HG02885 (cell line): ENCODE results near the gene TUNAR.
"Not testable (repeated sequence)": the region's sequence is repeated elsewhere in the genome, so short reads cannot be mapped to it uniquely, and the experiment has no call there.

Experiments
- ATAC-seq: cut with Tn5 transposase; IDR thresholded peaks from one replicate; pipeline ENCODE4 v1.9.1; 2021; ENCODE audit warnings: mild to moderate bottlenecking; ENCODE audit not compliant: unreplicated experiment, poor library complexity

The TUNAR gene

DNA sequence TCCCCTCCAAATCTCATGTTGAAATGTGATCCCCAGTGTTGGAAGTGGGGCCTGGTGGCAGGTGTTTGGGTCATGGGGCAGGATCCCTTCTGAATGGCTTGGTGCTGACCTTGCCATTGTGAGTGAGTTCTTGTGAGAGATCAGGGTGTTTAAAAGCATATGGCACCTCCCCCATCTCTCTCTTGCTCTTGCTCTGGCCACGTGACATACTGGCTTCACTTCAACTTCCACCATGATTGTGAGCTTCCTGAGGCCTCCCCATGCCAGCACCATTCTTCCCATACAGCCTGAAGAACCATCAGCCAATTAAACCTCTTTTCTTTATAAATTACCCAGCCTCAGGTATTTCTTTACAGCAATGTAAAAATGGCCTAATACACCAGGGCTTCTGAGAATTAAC lies 82.7 kb downstream of the TUNAR start:
- ATAC-seq: no peak

DNA sequence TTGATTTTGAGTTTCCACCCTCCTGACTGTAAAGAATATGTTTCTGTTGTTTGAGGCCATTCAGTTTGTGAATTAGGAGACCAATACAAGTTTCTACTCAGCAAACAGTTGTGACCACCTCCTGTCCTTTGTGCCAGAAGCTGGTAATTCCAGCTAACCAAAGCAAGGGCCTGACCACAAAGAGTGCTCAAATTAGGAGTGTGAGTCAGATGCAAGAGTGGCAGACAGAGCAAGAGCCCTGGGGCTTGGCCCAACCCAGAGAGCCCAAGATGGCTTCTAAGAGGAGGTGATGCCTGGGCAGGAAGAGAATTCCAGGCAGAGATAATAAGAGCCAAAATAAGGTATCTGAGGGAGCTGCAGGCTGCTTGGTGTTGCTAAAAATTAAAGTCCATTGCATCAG lies 84.8 kb downstream of the TUNAR start:
- no peak for ATAC-seq

DNA sequence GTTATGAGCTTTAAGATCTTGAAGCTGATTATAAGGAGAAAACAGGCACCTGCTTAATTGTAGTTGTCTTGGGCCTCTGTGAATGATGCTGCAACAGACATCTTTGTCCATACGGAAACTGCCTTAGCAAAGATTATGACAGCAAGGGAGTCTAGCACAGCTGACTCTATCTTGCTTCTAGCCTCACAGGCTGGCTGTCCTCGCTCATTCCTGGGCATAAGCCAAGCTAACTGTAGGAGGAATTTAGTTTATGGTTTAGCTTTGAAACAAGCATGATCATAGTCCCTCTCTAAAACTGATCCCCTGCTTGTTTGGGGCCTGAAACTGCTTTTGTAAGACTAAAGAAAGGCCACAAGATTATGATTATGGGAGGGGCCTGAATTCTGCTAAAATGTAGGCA lies 88.3 kb downstream of the TUNAR start:
- ATAC-seq: no peak

DNA sequence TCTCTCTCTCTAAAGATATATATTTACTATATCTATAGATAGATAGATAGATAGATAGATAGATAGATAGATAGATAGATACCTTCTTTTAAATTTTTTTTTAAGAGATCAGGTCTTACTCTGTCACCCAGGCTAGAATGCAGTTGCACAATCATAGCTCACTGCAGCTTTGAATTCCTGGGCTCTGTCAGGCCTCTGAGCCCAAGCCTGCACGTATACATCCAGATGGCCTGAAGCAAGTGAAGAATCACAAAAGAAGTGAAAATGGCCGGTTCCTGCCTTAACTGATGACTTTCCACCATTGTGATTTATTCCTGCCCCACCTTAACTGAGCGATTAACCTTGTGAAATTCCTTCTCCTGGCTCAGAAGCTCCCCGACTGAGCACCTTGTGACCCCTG lies 91.4 kb downstream of the TUNAR start:
- ATAC-seq: not testable (repeated sequence)
